Panc1 (cell line): ENCODE results near the gene SUPT20HL1. TPM values are rescaled to one million over a fixed set of nuclear protein-coding genes. Genes with fewer than 3 reads are reported as not detected.

Experiments
- ATAC-seq: fragments of 200-7000 bp; cut with Tn5 transposase; 2 replicates; pipeline ENCODE4 v1.9.1; 2020; ENCODE audit warnings: mild to moderate bottlenecking, moderate library complexity
- BruUV-seq: library from RNA; stranded (reverse); fragments of 400-500 nt; replicated peaks from 2 replicates; lab custom pipeline; 2021; lab: Mats Ljungman, UMichigan
- CTCF ChIA-PET: fragments of 300-600 bp; sonication (Branson Sonifier 250); formaldehyde crosslinking; loops from one replicate; lab custom pipeline; 2022; ENCODE audit warnings: antibody characterized with exemption; lab: Charles Lee
- POLR2A ChIA-PET: fragments of 300-600 bp; sonication (Branson Sonifier 250); formaldehyde crosslinking; loops from one replicate; lab custom pipeline; 2022; ENCODE audit warnings: antibody characterized with exemption; lab: Charles Lee
- DNase-seq: peaks from one replicate; pipeline ENCODE4 v3.0.0-alpha.2; 2010; ENCODE audit warnings: low read depth, low spot score
- H3K27ac ChIP-seq: 2 replicates; pipeline ENCODE4 v1.5.1; 2011; ENCODE audit warnings: mild to moderate bottlenecking, low read length, inconsistent platforms
- H3K27me3 ChIP-seq: fragments of 200-500 bp; sonication (Bioruptor generic); 2 replicates; pipeline ENCODE4 v1.6.0; 2014; ENCODE audit warnings: low read length, inconsistent platforms; ENCODE audit not compliant: control insufficient read depth, insufficient read depth
- H3K36me3 ChIP-seq: fragments of 200-500 bp; sonication (Bioruptor generic); 2 replicates; pipeline ENCODE4 v1.5.1; 2014; ENCODE audit warnings: inconsistent platforms, mild to moderate bottlenecking, low read length, moderate library complexity; ENCODE audit not compliant: control insufficient read depth, insufficient read depth
- H3K4me1 ChIP-seq: 2 replicates; pipeline ENCODE4 v1.5.1; 2011; ENCODE audit warnings: inconsistent platforms, mild to moderate bottlenecking, low read length, moderate library complexity; ENCODE audit not compliant: control insufficient read depth, insufficient read depth
- H3K4me3 ChIP-seq, 2 experiments: 2 replicates each; pipeline ENCODE4 v1.5.1; 2011 to 2012; ENCODE audit warnings: low read depth in 2 of 2, low read length in 2 of 2, mild to moderate bottlenecking in 2 of 2, inconsistent platforms in 1 of 2, moderate library complexity in 1 of 2
- H3K9me3 ChIP-seq: fragments of 200-500 bp; sonication (Bioruptor generic); 2 replicates; pipeline ENCODE4 v1.5.1; 2014; ENCODE audit warnings: low read depth, mild to moderate bottlenecking, inconsistent platforms, low read length, moderate library complexity; ENCODE audit not compliant: control insufficient read depth, insufficient read depth
- CTCF ChIP-seq: fragments of 450-650 bp; IDR thresholded peaks from 2 replicates; pipeline ENCODE4 v1.5.1; 2017; ENCODE audit warnings: mild to moderate bottlenecking
- POLR2AphosphoS5 ChIP-seq: IDR thresholded peaks from 2 replicates; pipeline ENCODE4 v1.6.1; 2012; ENCODE audit warnings: mild to moderate bottlenecking, low read depth, low read length, moderate library complexity
- REST ChIP-seq, 2 experiments: IDR thresholded peaks; 2 replicates each; pipeline ENCODE4 v1.6.1; 2011 to 2012; ENCODE audit warnings: low read depth in 2 of 2, control low read depth in 1 of 2, low read length in 1 of 2, mild to moderate bottlenecking in 1 of 2, moderate library complexity in 1 of 2; ENCODE audit not compliant: insufficient read depth in 1 of 2
- SIN3A ChIP-seq: IDR thresholded peaks from 2 replicates; pipeline ENCODE4 v1.6.1; 2012; ENCODE audit warnings: low read depth, mild to moderate bottlenecking, low read length, moderate library complexity, borderline replicate concordance; ENCODE audit not compliant: insufficient read depth
- TCF7L2 ChIP-seq: IDR thresholded peaks from 2 replicates; pipeline ENCODE4 v1.6.1; 2011; ENCODE audit warnings: mild to moderate bottlenecking, low read depth, low read length, inconsistent platforms
- in situ Hi-C: cut with HindIII; loops from 2 replicates; pipeline ENCODE4 v1.10.0; 2016; ENCODE audit warnings: low sequenced_read_pairs, low pct_unique_long_range_greater_than_20kb
- intact Hi-C: fragments of 100-400 bp; cut with micrococcal nuclease; formaldehyde crosslinking; loops from one replicate; pipeline ENCODE4 v1.10.0; 2022; ENCODE audit not compliant: unreplicated experiment
- total RNA-seq: library from RNA; stranded (reverse); gene quantifications from one replicate; pipeline ENCODE4 v1.2.1, GENCODE V29; 2021; ENCODE audit not compliant: unreplicated experiment

Gene SUPT20HL1
- total RNA-seq, 1 experiment from 2014 or later = not detected

GRCh38 chrX:24340501-24340900 is 19.9 kb upstream of the SUPT20HL1 start:
- DNase-seq (no peak), ATAC-seq (no peak)
- H3K36me3 ChIP-seq = no peaks in the 10 kb centered on the region
- TF ChIP-seq SIN3A (no peak), REST (IDR thresholded peaks at IDR 0.05; ENCODE audit: insufficient read depth in 1 of 2, low read depth in 2 of 2, low read length in 1 of 2) (no peak), CTCF (no peak), TCF7L2 (no peak)
- H3K9me3 ChIP-seq = no peaks in the 10 kb centered on the region
- CTCF ChIA-PET = no interaction called here
- intact Hi-C loops (no loop called here), in situ Hi-C loops (no loop called here)
- POLR2A ChIA-PET = no interaction called here
- no peaks in the 10 kb centered on the region for H3K27me3 ChIP-seq
- BruUV-seq = no TSS peak
- no peak overlapping the region for H3K27ac ChIP-seq
- no peaks in the 10 kb centered on the region for H3K4me1 ChIP-seq
- no peak overlapping the region for H3K4me3 ChIP-seq

GRCh38 chrX:24341795-24342194 is 18.6 kb upstream of the SUPT20HL1 start:
- ATAC-seq (no peak), DNase-seq (no peak)
- intact Hi-C loops (no loop called here), in situ Hi-C loops (no loop called here)
- H3K9me3 ChIP-seq = no peaks in the 10 kb centered on the region
- H3K4me3 ChIP-seq = no peak overlapping the region
- CTCF ChIA-PET = no interaction called here
- no peaks in the 10 kb centered on the region for H3K27me3 ChIP-seq
- H3K4me1 ChIP-seq = no peaks in the 10 kb centered on the region
- POLR2A ChIA-PET = no interaction called here
- no peaks in the 10 kb centered on the region for H3K36me3 ChIP-seq
- TF ChIP-seq SIN3A = no peak
- no peak for TF ChIP-seq TCF7L2
- TF ChIP-seq REST (IDR thresholded peaks at IDR 0.05; ENCODE audit: insufficient read depth in 1 of 2, low read depth in 2 of 2, low read length in 1 of 2) = no peak
- no peak for TF ChIP-seq CTCF
- no peak for TF ChIP-seq POLR2AphosphoS5
- no TSS peak for BruUV-seq
- H3K27ac ChIP-seq = no peak overlapping the region
